GM21423 (cell line): ENCODE measurements around the gene DOCK3.
"Not testable (repeated sequence)": the region's sequence is repeated elsewhere in the genome, so short reads cannot be mapped to it uniquely, and the experiment has no call there.

Source experiments
- ATAC-seq: cut with Tn5 transposase; IDR thresholded peaks from one replicate; pipeline ENCODE4 v1.9.1; 2021; ENCODE audit warnings: mild to moderate bottlenecking, moderate library complexity; ENCODE audit not compliant: unreplicated experiment

Gene DOCK3

DNA sequence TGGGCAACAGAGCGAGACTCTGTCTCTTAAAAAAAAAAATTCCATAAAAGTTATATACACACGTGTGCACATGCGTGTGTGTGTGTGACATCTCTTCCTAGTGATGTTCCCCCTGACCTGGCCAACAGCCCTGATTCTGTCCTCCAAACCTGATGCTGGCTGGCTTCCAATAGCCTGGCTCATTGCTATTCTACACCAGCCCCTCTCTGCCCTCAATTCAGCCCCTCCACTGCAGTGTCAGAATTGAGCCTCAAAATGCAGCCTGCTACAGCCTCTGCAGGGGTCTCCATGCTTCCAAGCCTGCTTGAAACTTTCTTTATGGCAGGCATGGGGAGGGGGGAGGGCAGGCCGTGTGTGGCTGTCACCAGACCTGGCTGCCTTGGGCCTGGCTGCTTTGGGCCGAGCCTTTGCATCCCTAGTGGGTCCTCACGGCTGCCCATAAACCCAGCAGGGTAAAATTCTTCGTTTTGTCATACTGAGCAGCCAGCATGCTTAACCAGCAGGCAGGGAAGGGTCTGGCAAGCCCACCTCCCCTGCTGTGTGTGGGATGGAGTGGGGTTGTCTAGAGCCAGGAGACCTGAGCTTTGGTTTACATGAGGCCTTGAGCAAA lies 22.7 kb upstream of the DOCK3 start:
- ATAC-seq = no peak

DNA sequence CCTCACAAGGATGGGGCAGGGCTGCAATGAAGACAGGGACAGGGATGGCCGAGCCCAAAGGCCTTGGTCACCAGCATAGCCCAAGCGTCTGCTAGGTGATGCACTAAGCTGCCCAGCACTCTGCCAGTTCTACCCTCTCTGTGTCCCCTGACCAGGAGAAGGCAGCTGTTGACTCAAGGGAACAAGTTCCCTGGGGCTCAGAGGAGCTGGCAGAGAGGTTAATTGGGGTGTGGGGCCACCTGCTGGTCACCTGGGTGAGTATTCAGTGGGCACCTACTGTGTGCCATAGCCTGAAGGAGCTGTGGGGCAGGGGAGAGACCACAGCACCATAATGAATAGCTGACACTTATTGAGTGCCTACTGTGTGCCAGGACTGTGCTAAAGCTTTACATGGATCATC lies 22.0 kb upstream of the DOCK3 start:
- no peak for ATAC-seq

DNA sequence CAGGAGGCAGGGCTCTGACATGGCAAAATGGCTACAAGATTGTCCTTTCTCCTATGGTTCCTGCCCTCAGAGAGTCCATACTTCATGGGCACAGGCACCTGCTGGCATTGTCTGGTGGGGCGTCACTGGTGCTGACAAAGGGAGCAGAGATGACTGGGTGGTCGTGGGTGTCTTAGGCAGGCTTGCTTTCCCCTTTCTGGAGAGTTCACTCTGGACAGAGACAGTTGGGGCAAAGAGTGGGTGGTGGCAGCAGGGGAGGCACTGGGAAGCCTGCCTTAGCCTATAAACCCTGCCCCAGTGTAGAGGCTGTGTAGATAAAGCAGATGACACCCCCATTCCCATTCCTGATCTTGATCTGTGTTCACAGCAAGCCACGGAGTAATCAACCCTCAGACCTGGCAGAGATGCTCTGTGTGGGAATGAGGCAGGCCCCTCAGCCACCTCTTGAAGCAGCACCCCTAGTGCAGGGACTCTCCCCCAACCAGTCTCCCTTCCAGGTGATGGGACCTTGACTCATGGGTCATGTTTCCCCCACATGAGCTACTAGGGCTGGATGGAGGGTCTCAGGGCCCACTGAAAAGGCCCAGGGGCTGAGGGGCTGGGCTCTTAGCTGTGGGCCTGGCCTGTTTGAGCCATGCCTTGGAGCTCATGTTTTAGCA lies 20.7 kb upstream of the DOCK3 start:
- ATAC-seq = no peak

DNA sequence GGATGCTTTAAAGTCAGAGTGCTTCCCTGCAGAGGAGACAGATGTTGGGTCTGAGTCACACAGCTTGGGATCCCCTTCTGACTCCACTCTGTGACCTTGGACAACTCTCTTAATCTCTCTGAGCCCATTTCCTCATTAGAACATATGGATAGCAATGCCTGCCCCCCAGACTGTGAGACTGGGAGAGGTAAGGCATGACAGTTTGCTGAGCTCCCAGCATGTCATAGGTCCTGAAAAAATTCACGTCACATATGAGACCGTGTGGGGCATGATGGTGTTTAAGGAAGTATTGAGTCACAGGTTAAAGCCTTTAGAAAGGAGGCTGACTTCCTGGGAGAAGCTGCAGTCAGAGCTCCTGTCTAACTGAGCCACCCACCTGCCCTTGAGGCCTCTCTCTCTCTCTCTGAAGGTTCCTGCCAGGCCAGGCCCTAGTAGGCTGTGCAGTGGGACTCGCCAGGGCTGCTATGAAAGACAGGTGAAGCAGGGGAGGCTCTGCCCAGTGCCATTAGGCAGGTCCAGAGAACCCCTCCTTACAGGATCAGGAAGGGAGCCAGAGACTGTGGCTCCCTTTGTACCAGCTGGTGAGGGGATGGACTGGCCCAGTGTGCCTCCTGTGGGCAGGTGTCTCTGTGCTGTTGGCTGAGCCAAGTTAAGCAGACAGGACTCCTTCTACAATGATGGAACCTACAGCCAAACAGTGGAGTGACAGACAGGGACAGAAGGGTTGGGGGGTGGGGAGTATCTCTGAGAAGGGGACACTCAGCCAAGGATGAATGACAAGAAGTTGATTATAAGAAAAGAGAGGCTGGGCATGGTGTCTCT lies 19.5 kb upstream of the DOCK3 start:
- ATAC-seq = no peak

DNA sequence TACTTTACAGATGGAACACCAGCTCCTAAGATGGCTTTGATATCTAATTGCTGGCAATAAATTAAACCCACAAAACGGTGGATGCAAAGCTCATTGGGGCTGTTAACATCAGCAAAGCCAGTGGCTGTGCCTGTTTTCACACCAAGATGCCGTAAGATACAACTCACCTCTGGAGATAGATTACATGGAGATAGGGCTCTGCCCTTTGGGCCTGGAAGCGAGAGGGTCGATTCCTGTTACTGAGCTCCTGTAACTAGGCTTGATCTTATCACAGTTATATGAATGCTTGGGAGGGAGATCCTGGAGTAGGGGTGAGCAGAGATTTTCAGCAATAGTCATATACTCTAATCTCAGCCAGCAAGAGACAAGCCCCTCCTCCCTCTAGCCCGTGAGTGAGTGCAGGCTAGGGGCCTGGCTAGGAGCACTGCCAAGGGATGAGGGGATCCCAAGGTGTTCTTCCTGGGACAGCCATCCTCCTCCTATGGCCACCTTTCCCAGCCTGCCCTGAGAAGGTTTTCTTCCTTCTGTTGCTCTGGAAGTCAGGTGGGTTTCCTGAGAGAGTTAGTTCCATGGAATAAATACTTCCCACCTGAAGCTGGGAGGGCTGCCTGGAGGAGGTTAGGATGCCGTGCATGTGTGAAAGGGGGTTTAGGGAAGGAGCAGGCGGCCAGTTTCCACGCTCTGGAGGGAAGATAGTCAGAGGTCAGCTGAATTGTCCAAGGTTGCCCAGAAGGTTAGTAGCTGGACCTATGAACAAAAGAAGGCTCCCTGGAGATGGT lies 18.1 kb upstream of the DOCK3 start:
- no peak for ATAC-seq

DNA sequence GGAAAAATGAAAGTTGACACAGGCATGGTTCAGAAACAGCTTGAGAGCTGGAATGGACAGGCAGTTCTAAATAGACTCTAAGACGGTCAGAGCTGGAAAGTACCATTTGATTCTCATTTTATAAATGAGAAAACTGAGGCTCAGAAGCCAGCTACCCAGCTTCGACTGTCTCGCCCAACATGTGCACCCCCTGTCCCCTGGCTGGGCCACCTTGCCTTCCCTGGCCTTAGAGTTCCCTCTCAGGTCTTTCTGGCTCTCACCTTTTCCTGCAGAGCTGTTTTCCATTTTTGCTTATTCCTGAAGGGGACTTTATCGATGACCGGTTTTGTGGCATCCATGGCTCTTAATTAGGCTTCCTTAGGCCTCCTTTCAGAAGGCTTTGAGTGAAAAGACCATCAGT lies 17.3 kb upstream of the DOCK3 start:
- ATAC-seq = no peak

DNA sequence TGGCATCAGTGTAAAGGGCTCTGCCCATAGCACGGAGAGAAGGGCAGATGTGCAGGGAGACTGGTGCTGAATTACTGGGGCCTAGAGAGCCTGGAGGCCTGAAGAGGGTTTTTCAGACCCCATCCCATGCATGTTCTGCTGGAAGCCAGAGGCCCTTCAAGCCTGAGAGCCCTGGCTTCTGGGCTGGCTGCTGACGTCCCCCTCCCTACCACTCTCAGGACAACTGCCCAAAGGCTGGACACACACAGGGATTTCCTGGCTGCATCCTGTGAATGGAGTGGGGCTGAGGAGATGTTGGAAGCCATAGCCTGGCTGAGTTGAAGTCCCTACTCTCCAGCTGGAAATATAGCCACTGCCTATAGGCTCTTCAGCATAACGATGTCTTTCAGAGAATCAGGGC lies 16.9 kb upstream of the DOCK3 start:
- no peak for ATAC-seq

DNA sequence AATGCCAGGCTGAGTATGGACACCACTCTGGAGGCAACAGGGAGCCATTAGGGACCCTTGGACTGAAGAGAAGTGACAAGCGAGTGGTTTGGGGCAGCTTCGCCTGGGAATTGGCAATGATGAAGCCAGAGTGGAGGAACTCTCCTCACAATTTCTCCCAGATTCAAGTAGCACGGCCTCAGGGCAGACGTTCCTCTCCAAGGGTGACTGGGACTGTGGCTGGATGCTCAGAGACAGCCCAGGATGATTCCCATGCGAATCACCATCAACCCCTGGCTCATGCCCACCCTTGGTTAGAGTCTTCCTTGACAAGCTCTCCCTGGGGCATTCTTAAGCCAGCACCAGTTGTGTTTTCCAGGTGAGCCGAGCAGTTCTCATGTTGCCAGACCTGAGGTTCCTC lies 16.3 kb upstream of the DOCK3 start:
- ATAC-seq = no peak

DNA sequence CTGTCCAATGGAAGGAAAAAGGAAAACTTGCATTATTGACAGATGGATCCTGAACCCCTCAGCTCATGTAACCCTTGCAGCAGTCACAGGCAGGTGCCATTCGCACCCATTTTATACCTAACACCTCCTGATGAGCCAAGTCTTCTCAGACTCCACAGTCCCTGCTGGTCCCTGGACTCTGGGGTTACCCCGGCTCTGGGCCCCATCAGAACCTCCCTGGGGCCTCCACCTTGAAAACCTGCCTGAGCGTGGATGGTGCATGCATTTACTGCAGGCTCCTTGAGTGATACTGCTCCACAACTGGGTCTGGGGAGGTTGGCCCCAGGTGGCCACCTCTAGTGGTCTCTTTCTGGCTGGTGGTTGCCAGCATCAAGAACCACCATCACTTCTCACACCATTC lies 15.9 kb upstream of the DOCK3 start:
- ATAC-seq = no peak

DNA sequence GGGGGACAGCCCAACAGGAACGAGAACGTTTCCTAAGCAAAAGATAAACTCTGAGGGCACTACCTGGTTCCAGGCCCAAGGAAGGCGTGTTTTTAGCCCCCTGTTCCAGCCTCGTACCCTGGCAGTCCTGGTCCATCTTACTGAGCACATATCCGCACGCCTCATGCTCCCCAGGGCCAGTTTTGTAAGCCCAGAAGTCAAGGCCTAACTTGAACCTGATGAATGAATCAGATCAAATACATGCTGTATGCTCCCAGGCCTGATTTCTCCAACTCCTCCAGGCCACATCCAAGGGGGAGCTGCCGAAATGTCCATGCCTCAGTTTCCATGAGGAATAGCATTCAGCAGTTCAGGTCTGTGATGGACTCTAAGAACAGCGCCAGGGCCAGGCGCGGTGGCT lies 14.3 kb upstream of the DOCK3 start:
- ATAC-seq = no peak

DNA sequence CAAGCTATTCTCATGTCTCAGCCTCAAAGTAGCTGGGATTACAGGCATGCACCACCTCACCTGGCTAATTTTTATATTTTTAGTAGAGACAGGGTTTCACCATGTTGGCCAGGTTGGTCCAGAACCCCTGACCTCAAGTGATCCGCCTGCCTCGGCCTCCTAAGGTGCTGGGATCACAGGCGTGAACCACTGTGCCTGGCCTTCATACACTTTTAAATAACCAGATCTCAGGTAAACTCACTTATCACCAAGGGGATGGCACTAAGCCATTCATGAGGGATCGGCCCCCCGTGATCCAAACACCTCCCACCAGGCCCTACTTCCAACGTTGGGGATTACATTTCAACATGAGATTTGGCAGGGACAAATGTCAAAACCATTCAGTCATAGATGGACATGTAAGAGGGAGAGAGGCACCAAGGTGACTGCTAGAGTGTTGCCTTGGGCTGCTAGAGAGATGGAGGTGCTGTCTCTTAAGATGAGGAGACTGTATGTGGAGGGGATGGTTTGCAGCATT lies 13.3 kb upstream of the DOCK3 start:
- no peak for ATAC-seq

DNA sequence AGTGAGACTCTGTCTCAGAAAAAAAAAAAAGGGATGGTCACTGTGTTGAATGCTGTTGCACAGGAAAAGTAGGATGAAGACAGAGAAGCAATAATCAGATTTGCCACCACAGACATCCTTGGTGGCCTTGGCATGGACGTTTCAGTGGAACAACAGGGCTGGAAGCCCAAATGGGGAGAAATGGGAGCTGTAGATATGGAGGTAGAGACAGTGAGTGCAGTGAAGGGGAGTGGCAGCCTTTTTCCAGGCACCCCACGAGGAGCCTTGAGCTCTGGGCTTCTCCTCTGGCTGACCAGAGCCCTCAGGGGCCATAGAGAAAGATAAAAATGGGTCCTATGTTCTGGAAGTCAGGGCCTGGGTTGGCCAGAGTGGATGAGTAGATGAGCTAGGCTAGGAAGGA lies 12.3 kb upstream of the DOCK3 start:
- no peak for ATAC-seq

DNA sequence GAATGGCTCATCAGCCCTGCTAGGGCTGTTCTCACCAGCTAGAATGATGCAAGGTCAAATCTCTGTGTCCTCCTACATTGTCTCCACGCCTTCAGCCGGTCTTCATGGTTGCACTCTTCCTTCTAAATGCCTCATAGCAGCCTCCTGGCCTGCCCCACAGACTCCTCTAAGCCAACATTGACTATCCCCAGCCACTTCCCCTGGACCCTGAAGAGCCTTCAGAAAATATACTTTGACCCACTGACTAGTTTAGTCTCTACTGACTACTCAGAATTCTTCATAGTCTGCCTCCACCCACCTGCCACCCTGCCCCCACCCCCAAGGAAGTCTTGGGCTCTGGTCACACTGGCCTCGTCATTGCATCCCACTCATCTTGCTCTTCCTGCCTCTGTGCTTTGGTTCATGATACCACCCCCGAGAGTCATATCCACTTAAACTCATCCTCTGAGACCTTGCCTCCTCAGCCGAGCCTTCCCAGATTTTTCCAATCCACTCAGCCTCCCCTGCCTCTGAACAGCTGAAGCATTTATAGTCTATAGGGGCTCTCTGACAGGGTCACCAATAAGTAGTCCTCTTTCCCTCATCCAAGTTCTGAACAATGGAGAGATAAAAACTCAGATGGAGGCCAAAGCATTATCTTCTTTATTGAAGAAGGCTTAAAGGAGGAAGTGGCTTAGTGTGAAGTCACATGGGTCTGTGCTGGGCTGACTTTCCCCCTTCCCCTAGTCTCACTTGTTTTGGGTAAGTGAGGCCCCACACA lies 9.5 kb upstream of the DOCK3 start:
- no peak for ATAC-seq

DNA sequence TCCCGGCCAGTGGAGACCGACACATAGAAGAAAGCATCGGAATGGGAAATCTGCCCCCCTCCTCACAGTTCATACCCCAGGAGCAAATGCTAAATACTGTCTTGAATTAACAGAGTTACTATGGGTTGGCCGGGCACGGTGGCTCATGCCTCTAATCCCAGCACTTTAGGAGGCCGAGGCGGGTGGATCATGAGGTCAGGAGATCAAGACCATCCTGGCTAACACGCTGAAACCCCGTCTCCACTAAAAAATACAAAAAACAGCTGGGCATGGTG lies 8.9 kb upstream of the DOCK3 start:
- ATAC-seq = not testable (repeated sequence)

DNA sequence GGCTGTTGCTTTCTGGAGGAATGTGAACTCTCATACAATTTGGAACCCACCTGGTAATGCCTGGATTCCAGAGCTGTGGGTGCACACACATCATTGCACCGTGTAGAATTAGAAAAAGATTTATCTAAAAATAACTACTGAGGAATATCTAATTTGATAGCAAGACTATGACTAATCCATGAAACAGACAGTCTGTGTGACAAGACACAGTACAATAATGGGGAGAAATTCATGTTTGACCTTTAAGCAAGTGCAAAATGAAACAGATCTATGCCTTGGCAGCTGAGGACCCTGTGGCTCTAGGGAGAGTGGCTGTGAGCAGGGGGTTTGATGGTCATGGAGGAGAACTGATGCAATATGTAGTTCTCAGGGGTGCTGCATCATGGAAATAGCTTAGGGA lies 7.9 kb upstream of the DOCK3 start:
- ATAC-seq = no peak

DNA sequence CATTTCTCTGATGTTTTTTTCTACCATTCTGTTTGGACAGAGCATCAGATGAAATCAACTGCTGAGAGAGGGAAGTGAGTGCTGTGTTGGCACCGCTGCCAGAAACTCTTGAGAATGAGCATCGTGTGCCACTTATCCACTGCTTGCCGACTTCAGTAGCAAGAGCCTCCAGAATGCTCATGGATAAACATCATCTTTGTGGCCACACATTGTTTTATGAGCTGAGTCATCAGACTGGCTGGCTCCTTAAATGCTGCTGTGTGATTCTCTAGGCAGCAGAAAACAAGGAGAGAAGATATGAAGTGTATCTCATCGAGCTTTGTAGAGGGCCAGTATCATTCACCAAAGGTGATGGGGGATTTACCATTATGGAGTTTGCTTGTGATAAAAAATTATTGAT lies 3.4 kb upstream of the DOCK3 start:
- ATAC-seq = no peak

DNA sequence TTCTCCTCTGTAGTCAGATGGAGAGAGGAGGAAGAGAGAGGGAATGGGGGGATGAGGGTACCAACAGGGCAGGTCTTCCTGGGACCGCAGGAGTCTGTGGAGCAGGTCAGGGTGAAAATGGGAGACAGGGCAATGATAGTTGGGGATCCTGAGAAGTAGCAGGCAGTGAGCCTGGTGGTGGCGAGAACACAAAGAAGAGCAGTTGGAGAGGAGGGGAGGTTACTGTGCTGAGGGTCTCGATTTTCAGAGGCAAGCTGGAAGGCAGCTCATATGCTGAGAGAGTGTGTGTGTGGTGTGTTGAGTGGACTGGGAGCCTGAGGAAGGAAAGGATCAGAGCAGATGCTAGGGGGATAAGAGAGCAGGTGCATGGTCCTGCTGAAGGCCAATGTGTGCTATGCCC lies 2.1 kb upstream of the DOCK3 start:
- ATAC-seq = no peak

DNA sequence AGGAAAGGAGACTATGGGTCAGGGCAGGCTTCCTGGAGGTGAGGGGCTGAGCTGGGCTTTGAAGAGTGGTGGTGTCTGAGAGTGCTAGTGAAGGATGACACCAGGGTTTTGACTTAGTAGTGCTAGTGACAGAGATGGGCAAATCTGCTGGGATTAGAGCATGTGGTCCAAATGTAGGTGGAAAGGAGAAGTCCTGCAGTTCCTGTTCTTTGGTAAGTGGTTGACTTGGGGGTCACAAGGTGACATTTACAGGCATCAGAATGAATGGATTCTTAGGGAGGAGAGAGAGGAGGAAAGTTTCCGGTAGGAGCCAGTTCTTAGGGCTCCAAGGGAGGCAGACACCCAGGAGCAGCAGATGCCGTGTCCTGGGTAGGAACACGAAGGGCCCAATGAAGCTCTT lies 796 bp upstream of the DOCK3 start:
- ATAC-seq = no peak

DNA sequence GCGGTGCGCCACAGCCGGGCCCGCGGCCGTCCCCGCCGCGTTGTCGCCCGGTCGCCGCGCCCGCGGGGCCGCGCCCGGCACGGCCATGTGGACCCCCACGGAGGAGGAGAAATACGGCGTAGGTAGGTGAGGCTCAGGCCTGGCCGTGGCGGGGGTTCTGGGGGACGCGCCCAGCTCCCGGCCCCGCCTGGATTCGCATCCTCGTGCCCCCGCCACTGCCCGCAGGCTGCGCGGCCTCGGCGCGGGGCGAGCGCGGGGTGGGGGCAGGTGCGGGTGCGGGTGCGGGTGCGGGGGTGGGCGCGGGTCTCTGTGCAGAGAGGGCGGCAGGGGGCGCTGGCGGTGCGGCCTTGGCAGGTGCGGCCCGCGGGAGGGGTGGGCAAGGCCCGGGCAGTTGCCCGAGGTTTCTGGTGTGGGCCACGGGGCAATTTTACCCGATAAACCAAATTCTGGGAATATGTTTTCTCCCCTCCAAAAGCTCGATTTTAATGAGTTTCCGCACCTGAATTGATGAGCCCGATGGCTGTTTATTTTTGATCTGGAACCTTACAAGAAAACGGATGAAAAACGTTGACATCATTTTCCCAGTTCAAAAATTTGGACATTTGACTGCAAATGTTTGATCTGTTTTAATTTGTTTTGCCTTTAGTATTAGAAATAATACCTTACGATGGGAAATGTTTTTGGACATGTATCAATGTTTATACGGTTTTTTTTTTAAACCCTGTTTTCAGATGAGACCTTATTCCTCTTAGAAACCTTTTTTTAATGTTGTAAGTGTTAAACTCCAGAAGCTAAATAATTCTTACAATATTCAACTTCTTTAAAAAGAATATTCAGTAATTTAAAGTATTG lies 678 bp downstream of the DOCK3 start:
- ATAC-seq = no peak
